ENCODE data around the gene CNNM3.

The CNNM3 gene

GRCh38 chr2:96878796-96879544, 62.9 kb downstream of the CNNM3 start:
- Histone ChIP-seq H3K27me3 (ENCODE audit: control insufficient read depth, insufficient read depth, low read length, poor library complexity, severe bottlenecking) (no peaks in the 10 kb centered on the region), H3K36me3 (ENCODE audit: control insufficient read depth, insufficient read depth, low read length) (no peaks in the 10 kb centered on the region), H3K4me3 (ENCODE audit: insufficient read depth, low read depth, low read length) (no peak overlapping the region), H3K9me3 (ENCODE audit: control insufficient read depth, low read length) (no peaks in the 10 kb centered on the region), H3K4me1 (ENCODE audit: control insufficient read depth, insufficient read depth, low read length) (peaks cover 68% of the 10 kb centered on the region), H3K27ac (ENCODE audit: insufficient read depth, low read depth, low read length, poor library complexity, severe bottlenecking) (no peak overlapping the region)
- WGBS, 2 experiments: 92 to 93% methylated on average over 22 of the region's 22 CpGs

GRCh38 chr2:96879545-96880040, 63.5 kb downstream of the CNNM3 start:
- no peaks in the 10 kb centered on the region for H3K36me3 ChIP-seq (ENCODE audit: control insufficient read depth, insufficient read depth, low read length)
- no peaks in the 10 kb centered on the region for H3K27me3 ChIP-seq (ENCODE audit: control insufficient read depth, insufficient read depth, low read length, poor library complexity, severe bottlenecking)
- no peaks in the 10 kb centered on the region for H3K9me3 ChIP-seq (ENCODE audit: control insufficient read depth, low read length)
- no peak overlapping the region for H3K27ac ChIP-seq (ENCODE audit: insufficient read depth, low read depth, low read length, poor library complexity, severe bottlenecking)
- no peak overlapping the region for H3K4me3 ChIP-seq (ENCODE audit: insufficient read depth, low read depth, low read length)
- WGBS, 2 experiments: 93% methylated on average over 18 of the region's 18 CpGs
- H3K4me1 ChIP-seq (ENCODE audit: control insufficient read depth, insufficient read depth, low read length): peaks cover 66% of the 10 kb centered on the region

- no peaks in the 10 kb centered on the region for H3K27me3 ChIP-seq (ENCODE audit: control insufficient read depth, insufficient read depth, low read length, poor library complexity, severe bottlenecking)
- peak overlapping the region; percentile 77 for H3K27ac ChIP-seq (ENCODE audit: insufficient read depth, low read depth, low read length, poor library complexity, severe bottlenecking)
- H3K36me3 ChIP-seq (ENCODE audit: control insufficient read depth, insufficient read depth, low read length): no peaks in the 10 kb centered on the region
- 84 to 86% methylated on average over 6 of the region's 6 CpGs for WGBS, 2 experiments
- no peak overlapping the region for H3K4me3 ChIP-seq (ENCODE audit: insufficient read depth, low read depth, low read length)
- H3K9me3 ChIP-seq (ENCODE audit: control insufficient read depth, low read length): no peaks in the 10 kb centered on the region
- peaks cover 53% of the 10 kb centered on the region for H3K4me1 ChIP-seq (ENCODE audit: control insufficient read depth, insufficient read depth, low read length)
These were observed 64.8 kb downstream of the CNNM3 start for GRCh38 chr2:96880891-96881273.

- peaks cover 50% of the 10 kb centered on the region for H3K4me1 ChIP-seq (ENCODE audit: control insufficient read depth, insufficient read depth, low read length)
- H3K27me3 ChIP-seq (ENCODE audit: control insufficient read depth, insufficient read depth, low read length, poor library complexity, severe bottlenecking): no peaks in the 10 kb centered on the region
- no peaks in the 10 kb centered on the region for H3K9me3 ChIP-seq (ENCODE audit: control insufficient read depth, low read length)
- H3K27ac ChIP-seq (ENCODE audit: insufficient read depth, low read depth, low read length, poor library complexity, severe bottlenecking): peak overlapping the region; percentile 77
- 6 to 8% methylated on average over 10 of the region's 10 CpGs for WGBS, 2 experiments
- H3K4me3 ChIP-seq (ENCODE audit: insufficient read depth, low read depth, low read length): no peak overlapping the region
- H3K36me3 ChIP-seq (ENCODE audit: control insufficient read depth, insufficient read depth, low read length): no peaks in the 10 kb centered on the region
These were observed 65.5 kb downstream of the CNNM3 start for GRCh38 chr2:96881349-96882195.

GRCh38 chr2:96882230-96882629, 66.2 kb downstream of the CNNM3 start:
- no peaks in the 10 kb centered on the region for H3K9me3 ChIP-seq (ENCODE audit: control insufficient read depth, low read length)
- peaks cover 44% of the 10 kb centered on the region for H3K4me1 ChIP-seq (ENCODE audit: control insufficient read depth, insufficient read depth, low read length)
- H3K27me3 ChIP-seq (ENCODE audit: control insufficient read depth, insufficient read depth, low read length, poor library complexity, severe bottlenecking): no peaks in the 10 kb centered on the region
- peak overlapping the region; percentile 77 for H3K27ac ChIP-seq (ENCODE audit: insufficient read depth, low read depth, low read length, poor library complexity, severe bottlenecking)
- H3K4me3 ChIP-seq (ENCODE audit: insufficient read depth, low read depth, low read length): no peak overlapping the region
- WGBS, 2 experiments: 48 to 51% methylated on average over 12 of the region's 12 CpGs
- no peaks in the 10 kb centered on the region for H3K36me3 ChIP-seq (ENCODE audit: control insufficient read depth, insufficient read depth, low read length)

GRCh38 chr2:96882906-96883305, 66.8 kb downstream of the CNNM3 start:
- Histone ChIP-seq H3K9me3 (ENCODE audit: control insufficient read depth, low read length) (no peaks in the 10 kb centered on the region), H3K4me1 (ENCODE audit: control insufficient read depth, insufficient read depth, low read length) (peaks cover 40% of the 10 kb centered on the region), H3K27ac (ENCODE audit: insufficient read depth, low read depth, low read length, poor library complexity, severe bottlenecking) (no peak overlapping the region), H3K36me3 (ENCODE audit: control insufficient read depth, insufficient read depth, low read length) (no peaks in the 10 kb centered on the region), H3K27me3 (ENCODE audit: control insufficient read depth, insufficient read depth, low read length, poor library complexity, severe bottlenecking) (no peaks in the 10 kb centered on the region), H3K4me3 (ENCODE audit: insufficient read depth, low read depth, low read length) (no peak overlapping the region)
- 87 to 90% methylated on average over 8 of the region's 8 CpGs for WGBS, 2 experiments

- no peaks in the 10 kb centered on the region for H3K9me3 ChIP-seq (ENCODE audit: control insufficient read depth, low read length)
- H3K27me3 ChIP-seq (ENCODE audit: control insufficient read depth, insufficient read depth, low read length, poor library complexity, severe bottlenecking): no peaks in the 10 kb centered on the region
- peaks cover 42% of the 10 kb centered on the region for H3K4me1 ChIP-seq (ENCODE audit: control insufficient read depth, insufficient read depth, low read length)
- 92% methylated on average over 9 of the region's 9 CpGs for WGBS, 2 experiments
- no peak overlapping the region for H3K4me3 ChIP-seq (ENCODE audit: insufficient read depth, low read depth, low read length)
- H3K36me3 ChIP-seq (ENCODE audit: control insufficient read depth, insufficient read depth, low read length): no peaks in the 10 kb centered on the region
- no peak overlapping the region for H3K27ac ChIP-seq (ENCODE audit: insufficient read depth, low read depth, low read length, poor library complexity, severe bottlenecking)
These were observed 67.2 kb downstream of the CNNM3 start for GRCh38 chr2:96883306-96883705.
